IMR-90 (cell line): Measurements from ENCODE around the gene OGFOD2. TPM values are rescaled to one million over a fixed set of nuclear protein-coding genes. Genes with fewer than 3 reads are reported as not detected.

Source experiments
- ATAC-seq: fragments of 200-7000 bp; cut with Tn5 transposase; 2 replicates; pipeline ENCODE4 v1.9.1; 2020; ENCODE audit warnings: low read depth, mild to moderate bottlenecking, moderate library complexity
- BruUV-seq: library from RNA; stranded (reverse); fragments of 400-500 nt; replicated peaks from 2 replicates; lab custom pipeline; 2021; lab: Mats Ljungman, UMichigan
- CTCF ChIA-PET: fragments of 300-600 bp; formaldehyde crosslinking; extraction: SDS; loops from one replicate; lab custom pipeline; 2021; ENCODE audit warnings: antibody characterized with exemption; lab: Yijun Ruan, JAX
- POLR2A ChIA-PET: fragments of 300-600 bp; sonication (Branson Sonifier 250); formaldehyde crosslinking; loops from one replicate; lab custom pipeline; 2022; ENCODE audit warnings: antibody characterized with exemption; ENCODE audit not compliant: unreplicated experiment; lab: Charles Lee
- DNase-seq: peaks from one replicate; pipeline ENCODE4 v3.0.0; 2013
- H2AFZ ChIP-seq: replicated peaks from 2 replicates; pipeline ENCODE3; 2013; ENCODE audit warnings: low read length, mild to moderate bottlenecking; ENCODE audit not compliant: poor library complexity
- H2AK5ac ChIP-seq: 2 replicates; pipeline ENCODE4 v1.6.1; 2013; ENCODE audit warnings: low read depth, low read length, inconsistent platforms
- H2AK9ac ChIP-seq: replicated peaks from 2 replicates; pipeline ENCODE3; 2013; ENCODE audit warnings: mild to moderate bottlenecking, low read depth, low read length, moderate library complexity; ENCODE audit not compliant: poor library complexity
- H2BK120ac ChIP-seq: 2 replicates; pipeline ENCODE4 v1.6.1; 2013; ENCODE audit warnings: low read depth, low read length, inconsistent platforms
- H2BK15ac ChIP-seq: 3 replicates; pipeline ENCODE4 v1.6.1; 2013; ENCODE audit warnings: low read depth, low read length, inconsistent platforms
- H2BK20ac ChIP-seq: 2 replicates; pipeline ENCODE4 v1.6.1; 2013; ENCODE audit warnings: low read depth, mild to moderate bottlenecking, inconsistent platforms, low read length, moderate library complexity
- H2BK5ac ChIP-seq: 2 replicates; pipeline ENCODE4 v1.6.1; 2013; ENCODE audit warnings: mild to moderate bottlenecking, low read depth, low read length, inconsistent platforms; ENCODE audit not compliant: poor library complexity, severe bottlenecking
- H3K14ac ChIP-seq: replicated peaks from 2 replicates; pipeline ENCODE4 v1.6.1; 2013; ENCODE audit warnings: low read depth, low read length, inconsistent platforms
- H3K18ac ChIP-seq: 2 replicates; pipeline ENCODE4 v1.6.1; 2013; ENCODE audit warnings: low read depth, low read length, control low read depth
- H3K23ac ChIP-seq: 2 replicates; pipeline ENCODE4 v1.6.1; 2013; ENCODE audit warnings: low read depth, low read length, inconsistent platforms
- H3K27ac ChIP-seq: 2 replicates; pipeline ENCODE4 v1.5.1; 2013; ENCODE audit warnings: mild to moderate bottlenecking, control low read depth, low read length; ENCODE audit not compliant: insufficient read depth
- H3K27me3 ChIP-seq: 2 replicates; pipeline ENCODE4 v1.6.1; 2013; ENCODE audit warnings: low read length; ENCODE audit not compliant: control insufficient read depth, insufficient read depth
- H3K36me3 ChIP-seq: 2 replicates; pipeline ENCODE4 v1.6.1; 2013; ENCODE audit warnings: low read length, mixed read lengths; ENCODE audit not compliant: control insufficient read depth, insufficient read depth
- H3K4ac ChIP-seq: 2 replicates; pipeline ENCODE4 v1.6.1; 2013; ENCODE audit warnings: low read depth, low read length, inconsistent platforms
- H3K4me1 ChIP-seq: 2 replicates; pipeline ENCODE4 v1.6.1; 2013; ENCODE audit warnings: low read length, mixed read lengths; ENCODE audit not compliant: control insufficient read depth, insufficient read depth
- H3K4me2 ChIP-seq: 2 replicates; pipeline ENCODE4 v1.6.1; 2013; ENCODE audit warnings: low read depth, mild to moderate bottlenecking, control low read depth, low read length, moderate library complexity
- H3K4me3 ChIP-seq: 2 replicates; pipeline ENCODE4 v1.5.1; 2013; ENCODE audit warnings: low read depth, mild to moderate bottlenecking, control low read depth, low read length, moderate library complexity; ENCODE audit not compliant: insufficient read depth
- H3K56ac ChIP-seq: 2 replicates; pipeline ENCODE4 v1.6.1; 2013; ENCODE audit warnings: low read length, inconsistent platforms; ENCODE audit not compliant: insufficient read depth; ENCODE audit errors: extremely low read depth
- H3K79me1 ChIP-seq, 2 experiments: 2 replicates each; pipeline ENCODE4 v1.6.1; 2013; ENCODE audit warnings: low read length in 2 of 2, inconsistent platforms in 1 of 2, low read depth in 1 of 2
- H3K9ac ChIP-seq: 2 replicates; pipeline ENCODE4 v1.6.1; 2013; ENCODE audit warnings: low read depth, low read length, control low read depth
- H3K9me1 ChIP-seq: 2 replicates; pipeline ENCODE4 v1.6.1; 2013; ENCODE audit warnings: low read length, inconsistent platforms; ENCODE audit not compliant: insufficient read depth
- H3K9me3 ChIP-seq: 2 replicates; pipeline ENCODE4 v1.6.1; 2013; ENCODE audit warnings: low read length; ENCODE audit not compliant: control insufficient read depth, insufficient read depth
- H4K20me1 ChIP-seq: 2 replicates; pipeline ENCODE4 v1.6.1; 2013; ENCODE audit warnings: low read length, inconsistent platforms; ENCODE audit not compliant: insufficient read depth
- H4K5ac ChIP-seq: 2 replicates; pipeline ENCODE4 v1.6.1; 2013; ENCODE audit warnings: mild to moderate bottlenecking, low read depth, low read length, control low read depth
- H4K8ac ChIP-seq, 2 experiments: 2 replicates each; pipeline ENCODE4 v1.6.1; 2013; ENCODE audit warnings: low read depth in 2 of 2, low read length in 2 of 2, control low read depth in 1 of 2, inconsistent platforms in 1 of 2
- H4K91ac ChIP-seq: 2 replicates; pipeline ENCODE4 v1.6.1; 2013; ENCODE audit warnings: low read depth, low read length, inconsistent platforms; ENCODE audit not compliant: insufficient read depth
- BHLHE40 ChIP-seq: fragments of 150-350 bp; IDR thresholded peaks from 2 replicates; pipeline ENCODE4 v1.6.1; 2016; ENCODE audit warnings: mild to moderate bottlenecking, low read depth, low read length
- CEBPB ChIP-seq: IDR thresholded peaks from 2 replicates; pipeline ENCODE4 v1.6.1; 2012; ENCODE audit warnings: low read depth, low read length, improper control_type of control experiment
- CHD1 ChIP-seq: IDR thresholded peaks from 2 replicates; pipeline ENCODE4 v1.6.1; 2012; ENCODE audit warnings: low read depth, low read length, improper control_type of control experiment
- CTCF ChIP-seq: conservative IDR thresholded peaks from 2 replicates; pipeline ENCODE4 v1.5.1; 2012; ENCODE audit warnings: mild to moderate bottlenecking, low read depth, low read length, improper control_type of control experiment
- ELK1 ChIP-seq: fragments of 150-350 bp; IDR thresholded peaks from 2 replicates; pipeline ENCODE4 v1.6.1; 2016; ENCODE audit warnings: low read depth, mild to moderate bottlenecking, low read length, moderate library complexity, borderline replicate concordance
- FOS ChIP-seq: fragments of 150-350 bp; IDR thresholded peaks from 2 replicates; pipeline ENCODE4 v1.6.1; 2016; ENCODE audit warnings: low read depth, low read length
- MAFK ChIP-seq: IDR thresholded peaks from 2 replicates; pipeline ENCODE4 v1.6.1; 2012; ENCODE audit warnings: low read depth, low read length, improper control_type of control experiment
- MXI1 ChIP-seq: IDR thresholded peaks from 2 replicates; pipeline ENCODE4 v1.6.1; 2012; ENCODE audit warnings: low read depth, mild to moderate bottlenecking, low read length, moderate library complexity, borderline replicate concordance
- POLR2A ChIP-seq: IDR thresholded peaks from 2 replicates; pipeline ENCODE4 v1.6.1; 2012; ENCODE audit warnings: mild to moderate bottlenecking, low read depth, low read length
- RAD21 ChIP-seq: IDR thresholded peaks from 2 replicates; pipeline ENCODE4 v1.6.1; 2012; ENCODE audit warnings: low read length, improper control_type of control experiment
- RCOR1 ChIP-seq: IDR thresholded peaks from 2 replicates; pipeline ENCODE4 v1.6.1; 2012; ENCODE audit warnings: mild to moderate bottlenecking, low read length, improper control_type of control experiment; ENCODE audit not compliant: insufficient replicate concordance
- RFX5 ChIP-seq: IDR thresholded peaks from 2 replicates; pipeline ENCODE4 v1.8.0; 2012; ENCODE audit warnings: low read depth, mild to moderate bottlenecking, low read length, moderate library complexity
- SMC3 ChIP-seq: fragments of 150-350 bp; IDR thresholded peaks from 2 replicates; pipeline ENCODE4 v1.6.1; 2016; ENCODE audit warnings: low read depth, mild to moderate bottlenecking, antibody characterized with exemption, low read length, moderate library complexity
- USF2 ChIP-seq: fragments of 150-350 bp; IDR thresholded peaks from 2 replicates; pipeline ENCODE4 v1.6.1; 2017; ENCODE audit warnings: mild to moderate bottlenecking, antibody characterized with exemption, low read length, low read depth
- WGBS, 2 experiments: methylation state at CpG; one replicate each; pipeline versions ENCODE4 v1.1.5 to v1.1.7; 2013; ENCODE audit warnings: missing lambda C conversion rate in 2 of 2; ENCODE audit not compliant: insufficient read length in 1 of 2; ENCODE audit errors: extremely low coverage in 2 of 2; 5-methylcytosine and 5-hydroxymethylcytosine counted together
- dilution Hi-C: fragments of 300-500 bp; cut with HindIII; formaldehyde crosslinking; loops from one replicate; pipeline ENCODE4 v1.14.3; 2018; ENCODE audit warnings: low sequenced_read_pairs; ENCODE audit not compliant: unreplicated experiment
- in situ Hi-C: fragments of 300-500 bp; cut with MboI; formaldehyde crosslinking; loops from 3 replicates; pipeline ENCODE4 v1.14.3; 2019; ENCODE audit warnings: low sequenced_read_pairs, inconsistent platforms, mixed read lengths
- intact Hi-C: fragments of 100-400 bp; cut with micrococcal nuclease; formaldehyde crosslinking; loops from 2 replicates; pipeline ENCODE4 v1.10.0; 2022
- polyA plus RNA-seq, 3 experiments: library from polyadenylated mRNA; depleted of rRNA; stranded (reverse); fragments of >200 nt; gene quantifications; 2 replicates each; pipeline ENCODE4 v1.2.3, GENCODE V29; 2012; ENCODE audit warnings: low replicate concordance in 1 of 3
- total RNA-seq: library from RNA; depleted of rRNA; stranded (reverse); fragments of >200 nt; gene quantifications from 2 replicates; pipeline ENCODE4 v1.2.3, GENCODE V29; 2012

Gene OGFOD2
- total and polyA plus RNA-seq, 2 of the 4 experiments (the other 2 are of a cell fraction) = 4.3 to 18.2 TPM

- 96% methylated on average over 24 of the region's 39 CpGs; no CpG with 5 or more reads in 1 of the 2 experiments for WGBS, 2 experiments
- Histone ChIP-seq H3K9me1 (peaks cover 12% of the 10 kb centered on the region; the same call in 1 of the 2 replicates), H3K9ac (no peak overlapping the region), H3K4me1 (peaks cover 12% of the 10 kb centered on the region), H2AK9ac (no peak overlapping the region), H3K27me3 (no peaks in the 10 kb centered on the region), H4K8ac (no peak overlapping the region), H4K20me1 (peaks cover 7% of the 10 kb centered on the region; the same call in 1 of the 2 replicates), H3K4ac (no peak overlapping the region), H2AK5ac (no peak overlapping the region; the same call in 1 of the 2 replicates), H2BK5ac (no peak overlapping the region), H3K36me3 (peaks cover 49% of the 10 kb centered on the region), H3K18ac (no peak overlapping the region), H2AFZ (peak overlapping the region; percentile 15), H4K91ac (no peak overlapping the region), H4K5ac (no peak overlapping the region), H3K56ac (no peak overlapping the region), H3K79me1 (peaks cover 4 to 21% of the 10 kb centered on the region in 2 experiments; a peak in 2 of 4 replicates), H2BK20ac (no peak overlapping the region), H3K23ac (no peak overlapping the region), H2BK120ac (no peak overlapping the region), H3K4me2 (no peak overlapping the region), H3K4me3 (no peak overlapping the region), H3K14ac (no peak overlapping the region), H3K27ac (no peak overlapping the region), H2BK15ac (no peak overlapping the region), H3K9me3 (no peaks in the 10 kb centered on the region)
- POLR2A ChIA-PET = interaction anchor here (0.6 kb wide), 1 partner anchor 237 kb away, joined by 3 read pairs; no protein-coding TSS in a partner anchor
- dilution Hi-C loops (loop anchor here (25.0 kb wide), 1 partner anchor 250 kb away; the partner anchor contains the start of genes MPHOSPH9 and MTRFR), intact Hi-C loops (no loop called here), in situ Hi-C loops (loop anchor here (10.0 kb wide), 1 partner anchor 157 kb away; no protein-coding TSS in a partner anchor)
- no peak for ATAC-seq
- TF ChIP-seq RAD21 (no peak), RCOR1 (no peak), FOS (no peak), SMC3 (no peak), MAFK (no peak), MXI1 (no peak), POLR2A (no peak), CHD1 (no peak), BHLHE40 (no peak), RFX5 (no peak), CEBPB (no peak), USF2 (no peak), ELK1 (no peak), CTCF (no peak)
- CTCF ChIA-PET = no interaction called here
- BruUV-seq = no TSS peak
- DNase-seq = no peak
Measured at GRCh38 chr12:122987086-122987951, 12.3 kb downstream of the OGFOD2 start.
